ENCODE measurements around the gene ZSCAN30.

- TF ChIP-seq POLR2AphosphoS5 (IDR thresholded peaks at IDR 0.05; ENCODE audit: low read depth, low read length), result no peak; the same call in 1 of the 2 replicates
- TF ChIP-seq POLR2A (IDR thresholded peaks at IDR 0.05; ENCODE audit: low read depth, low read length), result no peak
- no peak for TF ChIP-seq SPI1 (IDR thresholded peaks at IDR 0.05; ENCODE audit: low read depth, low read length)
These were observed 48.6 kb downstream of the ZSCAN30 start for GRCh38 chr18:35241448-35241804.
